Peyer's patch (tissue), 4 donors: Measurements from ENCODE around the gene AJAP1. TPM values are rescaled to one million over a fixed set of nuclear protein-coding genes. Genes with fewer than 3 reads are reported as not detected.

Experiments
- DNase-seq, 3 donors: peaks; one replicate each; pipeline ENCODE4 v3.0.0-alpha.2; 2017 to 2019
- H3K27ac ChIP-seq, 4 donors: fragments of 200-600 bp; sonication (generic); one replicate each; pipeline ENCODE4 v1.5.1; 2016 to 2019
- H3K27me3 ChIP-seq, 2 donors: fragments of 200-600 bp; sonication (generic); one replicate each; pipeline ENCODE4 v1.5.1; 2019
- H3K36me3 ChIP-seq, 3 donors: fragments of 200-600 bp; sonication (generic); one replicate each; pipeline ENCODE4 v1.5.1; 2016 to 2019
- H3K4me1 ChIP-seq, 4 donors: fragments of 200-600 bp; sonication (generic); one replicate each; pipeline ENCODE4 v1.5.1; 2016 to 2019
- H3K4me3 ChIP-seq, 4 donors: fragments of 200-600 bp; sonication (generic); 1 replicate in 3 of 4; 2 replicates in 1 of 4; pipeline ENCODE4 v1.5.1; 2016 to 2019; ENCODE audit warnings: mild to moderate bottlenecking in 1 of 4
- H3K9me3 ChIP-seq, 4 donors: fragments of 200-600 bp; sonication (generic); one replicate each; pipeline ENCODE4 v1.5.1; 2016 to 2019; ENCODE audit warnings: mild to moderate bottlenecking in 1 of 4
- CTCF ChIP-seq, 6 experiments: fragments of 450-650 bp in 4 of 6; fragments of 200-600 bp in 2 of 6; sonication (generic) in 1 of 6; IDR thresholded peaks; one replicate each; pipeline ENCODE4 v1.5.1; 2017 to 2019; ENCODE audit warnings: antibody characterized with exemption in 6 of 6, mild to moderate bottlenecking in 3 of 6, moderate library complexity in 1 of 6
- POLR2A ChIP-seq, 2 donors: fragments of 450-650 bp; IDR thresholded peaks; one replicate each; pipeline ENCODE4 v1.5.1; 2017; ENCODE audit warnings: antibody characterized with exemption in 2 of 2, mild to moderate bottlenecking in 2 of 2, moderate library complexity in 2 of 2
- total RNA-seq, 4 donors: library from RNA; depleted of rRNA; stranded (reverse); fragments of >200 nt; gene quantifications; one replicate each; pipeline ENCODE4 v1.1.0, GENCODE V29; 2016

The AJAP1 gene
- total RNA-seq, 4 donors from 2014 or later, result 0.09 to 0.35 (median 0.13) TPM; not detected in 1

- peaks cover 0 to 6% (median 0%) of the 10 kb centered on the region in 4 donors for H3K9me3 ChIP-seq
- no peak overlapping the region for H3K4me3 ChIP-seq
- no peak for DNase-seq
- H3K4me1 ChIP-seq, result no peaks in the 10 kb centered on the region
- no peak for TF ChIP-seq POLR2A (IDR thresholded peaks at IDR 0.05)
- TF ChIP-seq CTCF (IDR thresholded peaks at IDR 0.05), result no peak
- H3K36me3 ChIP-seq, result no peaks in the 10 kb centered on the region
- H3K27ac ChIP-seq, result no peak overlapping the region
- no peaks in the 10 kb centered on the region for H3K27me3 ChIP-seq
Observed at GRCh38 chr1:4760088-4760487, 105.7 kb downstream of the AJAP1 start.

GRCh38 chr1:4761324-4761723 is 106.9 kb downstream of the AJAP1 start:
- H3K9me3 ChIP-seq, result peaks cover 0 to 6% (median 0%) of the 10 kb centered on the region in 4 donors
- H3K27ac ChIP-seq, result no peak overlapping the region
- H3K4me1 ChIP-seq, result no peaks in the 10 kb centered on the region
- no peak overlapping the region for H3K4me3 ChIP-seq
- no peak for DNase-seq
- H3K27me3 ChIP-seq, result no peaks in the 10 kb centered on the region
- H3K36me3 ChIP-seq, result no peaks in the 10 kb centered on the region
- TF ChIP-seq CTCF (IDR thresholded peaks at IDR 0.05) (no peak), POLR2A (IDR thresholded peaks at IDR 0.05) (no peak)

DNA sequence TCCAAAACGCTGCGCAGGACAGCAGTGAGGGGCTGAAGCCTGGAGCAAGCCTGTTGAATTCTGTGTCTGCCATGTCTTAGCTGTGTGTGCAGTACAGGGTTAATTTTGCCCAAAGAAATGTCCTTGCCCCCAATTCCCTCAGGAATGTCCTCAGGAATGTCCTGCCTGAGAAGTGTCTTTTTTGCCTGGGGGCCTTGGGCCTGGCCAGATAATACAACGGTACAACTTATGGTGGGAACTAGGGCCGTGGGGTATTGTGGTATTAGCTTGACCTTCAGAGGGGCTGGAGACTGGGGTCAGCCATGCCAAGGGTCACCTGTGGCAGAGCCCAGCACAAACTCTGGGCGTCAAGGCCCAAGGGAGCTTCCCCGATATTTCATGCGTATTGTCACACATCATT is 107.7 kb downstream of the AJAP1 start:
- Histone ChIP-seq H3K36me3 (no peaks in the 10 kb centered on the region), H3K27ac (no peak overlapping the region)
- TF ChIP-seq POLR2A (IDR thresholded peaks at IDR 0.05), result no peak
- TF ChIP-seq CTCF (IDR thresholded peaks at IDR 0.05), result no peak

GRCh38 chr1:4767308-4767707 is 112.9 kb downstream of the AJAP1 start:
- no peak overlapping the region for H3K27ac ChIP-seq
- TF ChIP-seq POLR2A (IDR thresholded peaks at IDR 0.05), result no peak
- no peak for TF ChIP-seq CTCF (IDR thresholded peaks at IDR 0.05)
- no peaks in the 10 kb centered on the region for H3K4me1 ChIP-seq
- H3K4me3 ChIP-seq, result no peak overlapping the region
- H3K27me3 ChIP-seq, result no peaks in the 10 kb centered on the region
- H3K36me3 ChIP-seq, result no peaks in the 10 kb centered on the region
- DNase-seq, result no peak
- H3K9me3 ChIP-seq, result no peaks in the 10 kb centered on the region

More for the DNA sequence above, 107.7 kb downstream of the AJAP1 start:
- H3K4me1 ChIP-seq, result no peaks in the 10 kb centered on the region
- no peak overlapping the region for H3K4me3 ChIP-seq
- no peak for DNase-seq
- no peaks in the 10 kb centered on the region for H3K27me3 ChIP-seq
- peaks cover 0 to 6% (median 0%) of the 10 kb centered on the region in 4 donors for H3K9me3 ChIP-seq

- DNase-seq, result no peak
- Histone ChIP-seq H3K4me3 (no peak overlapping the region), H3K36me3 (no peaks in the 10 kb centered on the region), H3K4me1 (no peaks in the 10 kb centered on the region), H3K27ac (no peak overlapping the region), H3K9me3 (no peaks in the 10 kb centered on the region), H3K27me3 (no peaks in the 10 kb centered on the region)
- no peak for TF ChIP-seq CTCF (IDR thresholded peaks at IDR 0.05)
- no peak for TF ChIP-seq POLR2A (IDR thresholded peaks at IDR 0.05)
Observed at GRCh38 chr1:4768553-4768952, 114.1 kb downstream of the AJAP1 start.
